Fibroblast of the conjunctiva (primary cell): Measurements from ENCODE around the gene CACNA1C.
A peak's percentile ranks its signal among the peaks of the same experiment; 100 is the strongest.

Source experiments
- DNase-seq: peaks from one replicate; pipeline ENCODE4 v3.0.0-alpha.2; 2010; ENCODE audit warnings: low read depth

CACNA1C gene

DNA sequence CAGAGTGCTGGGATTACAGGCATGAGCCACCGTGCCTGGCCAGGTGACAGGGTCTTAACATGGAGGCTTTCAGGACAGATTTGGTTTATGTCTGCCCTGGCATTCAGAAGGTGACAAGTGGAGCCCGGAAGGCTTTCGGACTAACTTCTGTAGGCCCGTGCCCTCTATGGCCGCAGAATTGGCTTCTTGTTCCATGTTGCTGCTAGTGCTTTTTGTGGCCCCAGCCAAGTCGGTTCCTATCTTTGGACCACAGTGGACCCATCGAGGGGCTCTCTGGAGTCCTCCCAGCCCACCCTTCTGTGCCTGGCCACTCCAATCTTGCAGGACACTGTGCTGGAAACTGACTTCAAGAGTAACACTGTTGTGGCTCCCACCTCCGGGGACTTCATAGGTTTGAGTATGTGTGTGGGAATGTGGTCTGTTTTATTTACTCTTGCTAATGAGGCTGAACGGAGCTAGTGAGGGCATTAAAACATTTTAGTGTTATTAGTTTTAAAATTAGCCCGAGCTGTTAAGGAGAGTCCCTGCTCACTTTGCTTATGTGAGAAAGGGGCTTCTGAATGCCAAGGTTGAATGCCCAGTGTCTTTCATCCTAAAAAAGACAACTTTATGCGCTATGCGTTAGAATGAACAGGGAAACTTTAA lies 245.9 kb downstream of the CACNA1C start:
- no peak for DNase-seq

DNA sequence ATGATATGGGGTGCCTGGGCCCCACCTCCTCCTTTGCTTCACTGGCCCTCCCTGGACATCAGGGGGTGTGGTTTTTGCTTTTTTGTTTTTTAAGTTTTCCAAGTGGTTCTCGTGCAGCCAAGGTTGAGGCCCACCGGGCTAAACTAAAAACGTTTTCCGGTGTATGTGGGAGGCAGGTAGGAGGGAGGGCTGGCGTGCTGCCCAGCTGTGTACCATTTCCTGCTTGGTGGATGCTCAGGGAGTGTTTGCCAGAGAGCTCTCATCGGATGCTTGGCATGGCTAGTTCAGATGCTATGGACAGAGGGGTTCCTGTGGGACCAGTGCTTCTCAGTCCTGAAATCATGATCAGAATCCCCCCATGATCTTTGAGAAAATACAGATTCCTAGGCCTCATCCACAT lies 246.4 kb downstream of the CACNA1C start:
- no peak for DNase-seq

DNA sequence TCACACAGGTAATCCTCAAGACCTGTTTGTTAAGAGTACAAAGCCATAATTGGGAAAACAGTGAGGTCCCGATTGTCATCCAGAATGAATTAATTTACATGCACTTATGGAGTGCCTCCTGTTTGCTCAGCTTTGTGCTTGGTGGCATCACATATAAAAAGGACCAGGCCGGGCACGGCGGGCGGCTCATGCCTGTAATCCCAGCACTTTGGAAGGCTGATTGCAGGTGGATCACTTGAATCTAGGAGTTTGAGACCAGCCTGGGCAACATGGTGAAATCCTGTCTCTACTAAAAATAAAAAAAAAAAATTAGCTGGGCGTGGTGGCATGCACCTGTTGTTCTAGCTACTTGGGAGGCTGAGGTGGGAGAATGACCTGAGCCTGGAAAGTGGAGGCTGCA lies 247.4 kb downstream of the CACNA1C start:
- no peak for DNase-seq

DNA sequence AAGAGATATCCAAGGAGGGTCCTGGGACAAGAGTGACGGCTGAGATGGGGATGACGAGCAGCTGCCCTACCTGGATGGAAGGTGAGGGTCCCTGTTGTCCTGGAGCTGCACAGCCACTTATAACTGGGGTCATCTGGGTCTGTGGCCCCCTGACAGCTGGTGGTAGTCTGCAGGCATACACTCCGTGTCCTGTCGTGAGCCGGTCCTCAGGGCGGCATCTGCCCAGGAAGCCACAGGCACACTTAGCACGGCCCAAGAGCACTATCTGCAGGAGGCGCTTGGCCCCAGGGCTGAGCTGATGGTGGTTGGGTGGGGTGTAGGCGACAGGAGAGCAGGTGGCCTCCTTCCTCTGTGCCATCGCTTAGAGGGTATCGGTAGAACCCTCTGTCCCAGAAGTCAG lies 248.1 kb downstream of the CACNA1C start:
- DNase-seq, result no peak

DNA sequence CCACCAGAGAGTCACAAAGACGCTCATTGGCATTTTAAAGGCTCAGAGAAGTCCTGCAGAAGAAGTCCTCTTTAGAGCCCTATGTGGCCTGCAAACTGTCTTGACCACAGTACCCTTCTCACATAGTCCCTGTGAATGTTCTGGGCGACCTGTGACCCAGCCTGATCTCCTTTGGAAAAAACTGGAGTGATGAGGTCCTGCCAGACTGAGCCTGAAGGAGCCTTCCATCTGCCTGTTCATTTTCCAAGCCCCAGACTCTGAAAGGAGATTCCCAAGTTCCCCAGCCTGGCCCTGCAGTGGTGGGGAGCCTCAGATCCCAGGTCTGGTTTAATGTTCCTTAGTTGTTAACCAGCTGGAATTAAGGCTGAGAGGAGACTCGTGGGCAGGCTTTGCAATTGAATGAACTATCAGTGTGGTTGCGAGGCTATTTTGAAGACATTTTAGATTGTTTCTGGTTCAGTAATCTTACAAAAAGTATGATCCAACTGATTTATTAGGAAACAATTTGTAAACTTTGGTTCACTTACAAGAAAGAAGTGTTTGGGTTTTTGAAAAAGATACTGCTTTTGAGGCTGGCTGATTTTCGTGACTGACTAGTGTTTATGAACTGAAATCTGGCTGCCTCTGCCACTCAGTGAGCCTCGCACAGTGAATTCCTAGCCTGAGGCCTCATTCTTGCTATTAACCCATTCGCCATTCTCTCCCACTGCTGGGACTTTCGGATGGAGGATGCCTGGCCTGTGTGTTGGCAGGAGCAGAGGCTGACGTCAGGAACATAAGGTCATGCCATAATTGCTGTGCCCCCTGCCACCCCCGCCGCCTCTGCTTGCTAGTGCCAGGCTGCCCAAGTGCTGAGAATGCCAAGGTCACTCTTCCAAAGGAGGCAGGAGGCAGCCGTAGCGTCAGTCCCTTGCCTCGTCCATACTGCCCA lies 249.0 kb downstream of the CACNA1C start:
- DNase-seq, result no peak

DNA sequence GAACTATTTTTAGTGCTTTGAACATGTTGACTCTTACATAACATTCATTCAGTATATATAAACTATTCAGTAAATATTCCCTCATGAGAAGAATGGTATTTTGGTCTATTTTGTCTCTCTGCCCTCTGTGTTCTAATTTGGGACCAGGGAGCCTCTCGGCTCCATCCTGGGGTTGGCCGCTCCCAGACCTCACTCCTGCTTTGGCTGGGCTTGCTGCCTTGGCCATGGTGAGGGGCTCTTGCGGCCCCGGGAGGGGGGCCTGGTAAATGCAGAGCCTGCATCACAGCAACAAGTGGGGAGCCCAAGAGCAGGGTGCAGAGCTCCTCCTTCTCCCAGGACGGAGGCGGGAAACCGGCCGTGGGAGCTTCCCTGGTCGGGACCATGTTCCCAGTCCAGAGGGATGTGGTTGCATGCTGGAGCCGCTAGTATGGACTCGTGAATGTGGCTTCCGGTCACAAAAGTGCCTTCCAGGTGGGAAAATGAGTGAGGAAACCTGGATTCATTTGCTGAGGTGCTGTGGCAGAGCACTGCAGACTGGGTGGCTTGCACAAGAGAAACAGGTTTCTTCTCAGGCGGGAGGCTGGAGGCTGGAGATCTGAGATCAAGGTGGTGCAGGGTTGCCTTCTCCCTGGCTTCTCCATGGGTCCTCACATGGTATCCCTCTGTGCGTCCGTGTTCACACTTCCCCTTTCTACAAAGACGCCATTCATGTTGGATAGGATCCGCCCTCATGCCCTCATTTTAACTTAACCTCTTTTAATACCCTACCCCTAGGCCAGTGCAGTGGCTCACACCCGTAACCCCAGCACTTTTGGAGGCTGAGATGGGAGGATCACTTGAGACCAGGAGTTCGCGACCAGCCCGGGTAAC lies 250.2 kb downstream of the CACNA1C start:
- no peak for DNase-seq

DNA sequence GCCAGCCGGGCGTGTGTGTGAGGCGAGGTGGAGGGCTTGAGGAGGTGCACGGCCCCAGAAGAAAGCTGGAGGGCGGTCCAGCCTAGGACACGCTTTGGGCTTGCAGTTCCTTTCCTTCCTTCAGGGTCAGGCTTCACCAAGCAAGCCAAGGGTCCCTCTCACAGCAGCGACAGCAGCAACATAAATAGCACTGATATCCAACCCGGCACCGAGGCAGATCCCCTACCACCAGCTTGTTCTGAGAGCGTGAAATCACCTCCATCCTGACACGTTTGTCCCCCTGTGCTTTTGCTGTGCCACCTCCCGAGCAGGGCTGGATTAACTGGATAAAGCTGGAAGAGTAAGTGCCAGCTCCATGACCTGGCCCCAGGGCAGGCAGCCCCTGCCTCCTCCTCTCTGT lies 251.4 kb downstream of the CACNA1C start:
- DNase-seq, result no peak

DNA sequence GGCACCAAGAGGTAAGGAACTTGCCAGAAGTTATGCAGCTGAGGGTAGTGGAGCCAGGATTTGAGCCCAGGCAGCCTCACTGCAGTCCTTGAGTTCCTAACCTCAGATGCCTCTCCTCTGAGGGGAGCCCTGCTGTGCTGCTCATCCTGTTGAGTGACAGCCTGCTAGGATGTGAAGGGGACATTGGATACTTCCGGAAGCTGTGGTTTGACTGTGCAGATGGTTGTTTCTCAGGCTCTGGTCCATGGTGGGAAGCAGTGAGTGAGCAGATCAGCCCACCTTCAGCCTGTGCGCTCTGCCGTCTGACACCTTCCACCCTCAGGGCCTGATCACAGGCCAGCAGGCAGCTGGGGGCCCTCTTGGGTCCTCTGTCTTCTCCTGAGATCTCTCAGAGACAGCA lies 253.2 kb downstream of the CACNA1C start:
- no peak for DNase-seq

DNA sequence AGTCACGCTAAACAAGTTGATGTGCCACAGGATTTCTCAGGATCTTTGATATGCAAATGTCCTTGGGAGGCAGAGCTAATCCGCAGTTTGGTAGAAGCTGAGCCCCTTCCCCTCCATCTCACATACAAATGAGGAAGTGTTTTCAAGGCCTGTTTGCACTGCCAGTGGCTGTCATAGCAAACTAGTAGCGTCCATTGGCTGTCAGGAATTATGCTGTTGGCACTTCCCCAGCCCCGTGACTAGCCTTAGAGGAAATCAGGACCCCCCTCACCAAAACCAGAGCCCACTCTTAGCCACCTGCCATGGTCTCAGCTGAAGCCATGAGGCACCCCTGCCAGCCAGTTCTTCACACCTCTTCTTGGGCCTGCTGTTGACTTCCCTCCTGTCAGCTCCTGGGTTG lies 253.9 kb downstream of the CACNA1C start:
- DNase-seq, result no peak

DNA sequence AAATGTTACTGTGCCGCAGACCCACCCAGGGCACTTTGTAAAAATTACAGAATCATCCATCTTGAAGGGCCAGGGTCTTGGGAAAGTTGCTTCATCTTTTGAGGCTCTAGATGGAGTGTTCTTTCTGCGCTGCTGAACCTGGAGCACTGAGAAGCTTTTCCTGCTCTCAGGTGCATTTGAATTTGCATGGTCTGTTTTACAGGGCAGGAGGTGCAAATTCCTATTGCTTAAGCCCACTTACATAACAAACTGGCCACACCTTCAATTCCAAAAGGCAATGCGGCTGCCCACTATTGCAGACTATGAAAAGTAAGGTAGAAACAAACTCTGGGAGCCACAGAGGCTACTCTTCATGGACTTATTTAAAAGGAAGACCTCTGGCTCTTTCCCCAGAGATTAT lies 254.8 kb downstream of the CACNA1C start:
- DNase-seq, result no peak

DNA sequence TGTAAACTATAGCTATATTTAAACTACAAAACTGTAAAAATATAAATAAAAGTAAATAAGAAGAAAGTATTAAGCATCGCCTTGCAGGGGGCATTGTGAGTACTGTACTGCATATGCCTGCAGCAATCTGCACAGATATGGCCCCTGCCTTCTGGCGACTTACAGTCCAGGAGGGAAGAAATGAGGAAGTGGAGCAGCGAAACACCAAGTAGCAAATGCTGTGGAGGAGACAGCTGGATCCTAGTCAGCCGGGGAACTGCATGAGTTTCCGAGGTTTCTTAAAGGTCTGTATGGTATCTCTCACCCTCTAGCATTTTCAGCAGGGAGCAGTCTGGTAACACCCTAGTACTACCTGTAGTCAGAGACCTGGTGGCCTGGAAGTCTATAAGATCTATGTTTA lies 256.9 kb downstream of the CACNA1C start:
- no peak for DNase-seq

DNA sequence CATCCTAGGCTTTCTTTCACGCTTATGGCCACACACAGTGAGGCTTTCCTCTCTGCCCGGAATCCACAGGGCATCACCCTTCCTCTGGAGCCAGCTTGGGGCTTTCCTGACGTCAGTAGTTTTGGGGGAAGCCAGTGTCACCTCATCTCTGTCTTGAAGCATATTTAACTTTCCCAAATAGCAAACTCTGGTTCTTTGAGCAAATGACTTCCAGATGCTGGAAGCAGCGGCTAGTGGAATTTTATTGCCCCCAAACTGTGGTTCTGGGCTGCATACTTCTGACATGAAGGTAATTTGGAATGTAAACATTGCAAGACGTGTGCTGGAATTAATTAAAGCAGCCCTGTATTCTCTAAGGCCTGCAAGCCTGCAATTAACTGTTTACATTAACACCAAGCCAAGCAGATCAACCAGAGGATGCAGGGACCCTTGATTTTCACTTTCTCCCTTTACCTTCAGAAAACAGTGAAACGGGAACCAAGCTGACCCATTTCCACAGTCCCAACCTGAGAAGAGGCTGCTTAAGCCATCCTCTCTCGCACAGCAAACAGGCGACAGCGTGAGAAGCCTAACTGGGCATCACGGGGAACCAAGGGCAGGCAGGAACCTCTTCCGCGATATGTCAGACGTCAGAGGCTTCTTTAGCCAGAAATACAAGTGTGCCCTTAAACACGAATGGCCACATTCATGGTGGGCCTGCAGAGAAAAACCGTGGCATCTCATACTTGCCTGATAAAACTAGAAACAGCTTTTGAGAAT lies 258.4 kb downstream of the CACNA1C start:
- DNase-seq, result peak; percentile 63

DNA sequence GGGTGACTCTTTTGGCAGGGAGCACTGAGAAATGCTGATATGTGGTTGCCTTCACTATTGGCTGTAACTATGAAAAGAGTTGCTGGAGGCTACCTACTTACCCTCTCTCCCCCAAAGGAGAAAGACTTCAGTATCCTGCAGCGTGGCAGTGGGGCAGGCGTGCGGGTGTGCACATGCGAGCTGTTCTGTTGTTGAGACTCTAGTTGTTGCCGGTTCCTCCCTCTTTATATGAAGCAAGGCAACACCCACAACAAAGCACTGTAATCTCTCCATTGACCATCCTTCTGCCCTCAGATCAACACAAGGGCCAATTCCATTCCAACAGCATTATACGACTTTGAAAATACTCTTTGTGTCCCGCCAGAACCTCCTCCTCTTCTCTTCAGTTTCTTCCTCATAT lies 259.4 kb downstream of the CACNA1C start:
- DNase-seq, result no peak

DNA sequence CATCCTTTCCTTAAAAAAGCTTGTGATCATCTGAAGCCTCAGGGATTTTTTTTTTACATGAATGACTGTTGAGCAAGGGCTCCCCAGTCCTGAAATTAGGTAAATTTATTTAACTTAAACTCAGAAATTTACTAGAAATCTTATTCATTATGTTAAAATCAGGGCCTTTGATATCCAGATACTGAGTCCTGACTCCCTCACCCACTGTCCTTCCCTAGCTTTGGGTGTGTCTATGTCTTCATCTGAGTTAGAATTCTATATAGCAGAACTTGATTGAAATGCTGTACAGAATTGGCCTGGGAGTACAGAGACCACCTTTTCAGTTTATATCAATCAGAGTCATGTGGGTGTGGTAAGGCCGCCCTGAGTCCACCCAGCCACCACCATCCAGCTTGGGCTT lies 260.0 kb downstream of the CACNA1C start:
- DNase-seq, result no peak

DNA sequence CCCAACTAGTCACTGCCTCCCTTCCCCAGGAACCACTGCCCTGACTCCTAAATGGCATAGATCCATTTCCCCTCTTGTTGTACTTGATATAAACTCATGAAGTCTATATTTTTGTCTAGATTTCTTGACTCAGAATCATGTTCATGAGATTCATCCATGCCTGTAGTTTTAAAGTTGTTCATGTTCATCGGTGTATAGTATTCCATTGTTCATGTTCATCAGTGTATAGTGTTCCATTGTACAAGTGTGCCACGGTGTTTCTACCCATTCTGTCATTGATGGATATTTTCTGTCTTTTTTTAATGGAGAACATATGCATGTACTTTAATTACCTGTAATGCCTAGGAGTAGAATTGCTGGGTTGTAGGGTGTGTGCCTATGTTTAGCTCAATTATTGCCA lies 261.7 kb downstream of the CACNA1C start:
- DNase-seq, result no peak

DNA sequence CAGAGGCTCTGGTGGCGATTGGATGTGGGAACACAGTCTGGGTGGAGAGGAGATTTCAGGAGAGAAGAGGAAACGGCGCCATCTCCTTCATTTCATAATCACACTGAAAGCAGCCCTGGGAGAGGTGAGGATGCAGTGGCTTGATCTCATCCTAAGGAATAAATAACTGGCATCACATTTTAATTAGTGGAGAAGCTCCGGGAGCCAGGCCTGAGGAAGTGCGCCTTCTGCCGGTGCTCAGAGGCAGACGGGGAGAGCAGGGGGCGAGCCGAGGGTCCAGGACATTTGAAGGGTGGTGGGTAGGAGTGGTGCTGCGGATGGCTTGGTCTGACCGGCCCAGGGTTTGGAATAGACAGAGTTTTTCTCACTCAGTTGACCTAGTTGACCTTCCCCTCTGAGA lies 265.0 kb downstream of the CACNA1C start:
- DNase-seq, result no peak

DNA sequence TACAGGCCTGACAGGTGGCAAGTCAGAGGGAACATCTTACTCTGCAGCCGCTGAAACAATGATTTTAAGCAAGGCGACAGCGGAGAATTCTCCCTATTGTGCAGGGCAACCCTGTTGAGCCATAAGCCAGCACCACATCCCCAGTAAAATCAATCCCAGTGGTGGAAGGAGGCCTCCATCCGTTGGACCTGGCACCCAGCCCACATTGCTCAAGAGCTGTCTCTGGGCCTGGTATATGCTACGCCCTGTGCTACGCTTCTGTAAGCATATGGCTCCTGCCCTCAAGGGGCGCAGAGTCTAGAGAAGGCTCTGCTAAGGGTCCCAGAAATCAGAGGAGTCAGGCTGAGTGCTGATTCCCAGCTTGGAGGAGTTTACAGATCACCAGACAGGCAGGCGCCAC lies 265.5 kb downstream of the CACNA1C start:
- DNase-seq, result no peak

DNA sequence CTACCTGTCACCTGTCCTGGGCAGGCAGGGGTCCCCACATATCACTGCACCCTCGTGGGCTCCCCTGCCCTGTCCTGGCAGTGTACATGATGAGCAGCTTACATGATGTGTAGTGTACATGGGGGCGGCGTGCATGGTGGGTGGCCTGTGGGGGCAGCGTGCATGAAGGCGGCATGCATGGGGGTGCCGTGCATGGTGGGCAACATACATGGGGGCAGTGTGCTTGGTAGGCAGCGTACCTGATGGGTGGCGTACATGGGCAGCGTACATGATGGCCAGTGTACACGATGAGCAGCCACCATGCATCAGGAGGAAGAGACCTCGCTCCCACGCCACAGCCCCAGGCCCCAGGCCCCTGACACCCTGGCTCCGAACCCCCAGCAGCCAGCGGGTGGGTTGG lies 266.3 kb downstream of the CACNA1C start:
- DNase-seq, result no peak

DNA sequence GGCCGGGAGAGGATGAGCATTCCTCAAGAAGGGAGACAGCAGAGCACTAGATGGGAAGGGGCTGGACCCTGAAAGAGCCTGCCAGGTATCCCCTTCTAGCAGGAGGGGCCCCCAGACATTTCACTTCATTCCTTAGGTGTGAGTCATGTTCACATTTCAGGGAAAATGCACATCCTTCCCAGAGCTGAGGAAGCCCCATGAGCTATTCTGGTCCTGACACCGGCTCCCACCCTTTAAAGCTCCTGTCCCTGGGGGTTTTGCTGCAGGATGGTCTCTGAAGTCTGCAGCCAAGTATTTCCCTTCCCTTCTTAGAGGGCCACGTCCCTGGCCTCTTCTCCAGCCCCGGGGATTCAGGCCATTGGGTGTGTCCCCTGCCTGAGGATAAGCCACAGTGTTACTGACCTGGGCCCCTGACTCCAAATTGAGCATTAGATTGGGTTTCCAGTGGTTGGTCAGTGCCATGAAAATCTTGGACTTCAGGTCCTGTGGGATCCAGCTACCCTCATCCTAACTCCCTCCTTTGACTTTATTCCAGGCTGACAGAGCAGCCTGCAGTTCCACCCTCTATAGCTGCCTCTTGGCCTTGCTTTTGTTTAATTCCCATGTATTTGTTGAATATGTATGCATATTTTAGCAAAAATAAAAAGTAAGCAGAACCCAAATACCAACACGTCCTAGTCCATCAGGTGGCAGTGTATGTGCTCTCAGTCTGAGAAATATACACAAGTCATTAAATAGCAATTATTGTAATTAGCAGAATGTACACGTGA lies 267.1 kb downstream of the CACNA1C start:
- no peak for DNase-seq

DNA sequence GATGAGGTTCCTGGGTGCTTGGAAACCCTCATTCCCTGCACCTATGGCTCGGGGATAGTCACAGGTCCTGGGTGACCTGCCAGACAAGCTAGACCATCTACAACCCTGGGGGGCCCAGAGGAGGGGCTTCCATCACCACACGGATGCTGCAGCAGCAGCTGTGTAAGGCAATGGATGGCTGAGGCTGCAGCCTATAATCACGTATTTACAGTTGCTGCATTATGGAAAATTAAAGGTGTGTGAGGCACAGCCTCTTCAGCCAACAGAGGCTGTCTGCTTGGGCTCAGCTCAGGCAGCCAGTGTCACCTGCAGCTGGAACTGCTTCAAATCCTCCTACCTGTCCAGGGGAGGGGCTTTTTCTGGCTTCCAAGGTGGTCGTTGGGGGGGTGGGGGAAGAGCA lies 268.1 kb downstream of the CACNA1C start:
- no peak for DNase-seq

DNA sequence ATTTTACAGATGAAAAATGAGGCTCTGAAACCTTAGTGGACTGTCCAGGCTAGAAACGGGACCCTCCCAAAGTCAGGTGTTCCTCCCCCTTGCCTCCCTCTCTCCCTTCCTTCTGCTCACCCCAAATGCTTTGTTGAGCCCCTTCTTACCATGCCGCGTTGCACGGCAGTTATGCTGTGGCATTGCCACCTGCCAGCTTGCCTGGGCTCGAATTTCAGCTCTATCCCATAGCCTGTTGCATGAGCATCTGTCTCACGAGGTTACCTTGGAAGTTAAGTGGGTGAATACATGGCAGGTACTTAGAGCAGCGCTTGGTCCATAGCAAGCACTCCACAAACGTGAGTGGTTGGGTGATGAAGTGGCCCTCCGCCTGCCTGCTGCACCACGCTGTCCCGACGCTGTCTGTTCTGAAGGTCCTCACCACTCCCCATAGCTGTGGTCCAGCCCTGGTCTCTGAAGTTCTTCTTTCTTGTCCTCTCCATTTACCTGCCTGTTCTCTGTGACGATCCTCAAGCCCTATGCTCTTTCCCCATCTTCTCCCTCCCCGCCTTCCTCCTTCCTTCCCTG lies 269.9 kb downstream of the CACNA1C start:
- no peak for DNase-seq
